Measurements from ENCODE around the gene PHKB. TPM values are rescaled to one million over a fixed set of nuclear protein-coding genes. Genes with fewer than 3 reads are reported as not detected.

PHKB gene
- polyA plus RNA-seq, 1 donor = 73.3 TPM

GRCh38 chr16:47578573-47578972 lies 117.4 kb downstream of the PHKB start:
- Histone ChIP-seq H3K27me3 (ENCODE audit: control insufficient read depth, insufficient read depth, low read length) (no peaks in the 10 kb centered on the region), H3K36me3 (ENCODE audit: control insufficient read depth, insufficient read depth, low read length) (peaks cover 3% of the 10 kb centered on the region), H3K27ac (ENCODE audit: low read length) (no peak overlapping the region), H3K9me3 (ENCODE audit: control insufficient read depth, low read depth, low read length) (no peaks in the 10 kb centered on the region), H3K4me1 (ENCODE audit: control insufficient read depth, insufficient read depth, low read length) (no peaks in the 10 kb centered on the region), H3K4me3 (ENCODE audit: low read length) (no peak overlapping the region)
- WGBS (ENCODE audit: insufficient coverage, low lambda C conversion rate) = no CpG with 5 or more reads among the region's 1 CpG
- no peak for DNase-seq

GRCh38 chr16:47581114-47581513 lies 120.0 kb downstream of the PHKB start:
- peaks cover 3% of the 10 kb centered on the region for H3K36me3 ChIP-seq (ENCODE audit: control insufficient read depth, insufficient read depth, low read length)
- 67% methylated on average over 1 of the region's 2 CpGs for WGBS (ENCODE audit: insufficient coverage, low lambda C conversion rate)

GRCh38 chr16:47584464-47585225 lies 123.5 kb downstream of the PHKB start:
- no peak for DNase-seq
- Histone ChIP-seq H3K4me1 (ENCODE audit: control insufficient read depth, insufficient read depth, low read length) (no peaks in the 10 kb centered on the region), H3K27ac (ENCODE audit: low read length) (no peak overlapping the region), H3K36me3 (ENCODE audit: control insufficient read depth, insufficient read depth, low read length) (peaks cover 11% of the 10 kb centered on the region), H3K9me3 (ENCODE audit: control insufficient read depth, low read depth, low read length) (no peaks in the 10 kb centered on the region), H3K27me3 (ENCODE audit: control insufficient read depth, insufficient read depth, low read length) (no peaks in the 10 kb centered on the region), H3K4me3 (ENCODE audit: low read length) (no peak overlapping the region)
- 100% methylated on average over 1 of the region's 4 CpGs for WGBS (ENCODE audit: insufficient coverage, low lambda C conversion rate)

More at GRCh38 chr16:47581114-47581513, 120.0 kb downstream of the PHKB start:
- no peak overlapping the region for H3K4me3 ChIP-seq (ENCODE audit: low read length)
- no peak overlapping the region for H3K27ac ChIP-seq (ENCODE audit: low read length)
- no peaks in the 10 kb centered on the region for H3K27me3 ChIP-seq (ENCODE audit: control insufficient read depth, insufficient read depth, low read length)
- no peak for DNase-seq
- H3K4me1 ChIP-seq (ENCODE audit: control insufficient read depth, insufficient read depth, low read length) = no peaks in the 10 kb centered on the region
- H3K9me3 ChIP-seq (ENCODE audit: control insufficient read depth, low read depth, low read length) = no peaks in the 10 kb centered on the region

GRCh38 chr16:47586121-47586520 lies 125.0 kb downstream of the PHKB start:
- no peak overlapping the region for H3K4me3 ChIP-seq (ENCODE audit: low read length)
- no peak overlapping the region for H3K27ac ChIP-seq (ENCODE audit: low read length)
- 82% methylated on average over 2 of the region's 3 CpGs for WGBS (ENCODE audit: insufficient coverage, low lambda C conversion rate)
- H3K4me1 ChIP-seq (ENCODE audit: control insufficient read depth, insufficient read depth, low read length) = no peaks in the 10 kb centered on the region
- H3K9me3 ChIP-seq (ENCODE audit: control insufficient read depth, low read depth, low read length) = no peaks in the 10 kb centered on the region
- peaks cover 22% of the 10 kb centered on the region for H3K36me3 ChIP-seq (ENCODE audit: control insufficient read depth, insufficient read depth, low read length)
- no peak for DNase-seq
- no peaks in the 10 kb centered on the region for H3K27me3 ChIP-seq (ENCODE audit: control insufficient read depth, insufficient read depth, low read length)

- no peaks in the 10 kb centered on the region for H3K27me3 ChIP-seq (ENCODE audit: control insufficient read depth, insufficient read depth, low read length)
- H3K9me3 ChIP-seq (ENCODE audit: control insufficient read depth, low read depth, low read length) = no peaks in the 10 kb centered on the region
- no peak overlapping the region for H3K4me3 ChIP-seq (ENCODE audit: low read length)
- H3K4me1 ChIP-seq (ENCODE audit: control insufficient read depth, insufficient read depth, low read length) = no peaks in the 10 kb centered on the region
- no peak overlapping the region for H3K27ac ChIP-seq (ENCODE audit: low read length)
- peaks cover 33% of the 10 kb centered on the region for H3K36me3 ChIP-seq (ENCODE audit: control insufficient read depth, insufficient read depth, low read length)
- 80% methylated on average over 1 of the region's 2 CpGs for WGBS (ENCODE audit: insufficient coverage, low lambda C conversion rate)
- DNase-seq = no peak
Measured at GRCh38 chr16:47590472-47590871, 129.3 kb downstream of the PHKB start.

GRCh38 chr16:47592232-47592631 lies 131.1 kb downstream of the PHKB start:
- H3K4me1 ChIP-seq (ENCODE audit: control insufficient read depth, insufficient read depth, low read length) = no peaks in the 10 kb centered on the region
- no peak for DNase-seq
- peaks cover 33% of the 10 kb centered on the region for H3K36me3 ChIP-seq (ENCODE audit: control insufficient read depth, insufficient read depth, low read length)
- 100% methylated on average over 1 of the region's 3 CpGs for WGBS (ENCODE audit: insufficient coverage, low lambda C conversion rate)
- H3K27me3 ChIP-seq (ENCODE audit: control insufficient read depth, insufficient read depth, low read length) = no peaks in the 10 kb centered on the region
- H3K9me3 ChIP-seq (ENCODE audit: control insufficient read depth, low read depth, low read length) = no peaks in the 10 kb centered on the region
- H3K4me3 ChIP-seq (ENCODE audit: low read length) = no peak overlapping the region
- H3K27ac ChIP-seq (ENCODE audit: low read length) = no peak overlapping the region

GRCh38 chr16:47599512-47599911 lies 138.4 kb downstream of the PHKB start:
- peaks cover 5% of the 10 kb centered on the region for H3K36me3 ChIP-seq (ENCODE audit: control insufficient read depth, insufficient read depth, low read length)
- H3K27ac ChIP-seq (ENCODE audit: low read length) = no peak overlapping the region
- no peaks in the 10 kb centered on the region for H3K9me3 ChIP-seq (ENCODE audit: control insufficient read depth, low read depth, low read length)
- H3K27me3 ChIP-seq (ENCODE audit: control insufficient read depth, insufficient read depth, low read length) = no peaks in the 10 kb centered on the region
- H3K4me1 ChIP-seq (ENCODE audit: control insufficient read depth, insufficient read depth, low read length) = no peaks in the 10 kb centered on the region
- WGBS (ENCODE audit: insufficient coverage, low lambda C conversion rate) = 100% methylated on average over 1 of the region's 2 CpGs
- DNase-seq = no peak
- H3K4me3 ChIP-seq (ENCODE audit: low read length) = no peak overlapping the region

GRCh38 chr16:47600376-47600775 lies 139.2 kb downstream of the PHKB start:
- Histone ChIP-seq H3K36me3 (ENCODE audit: control insufficient read depth, insufficient read depth, low read length) (peaks cover 5% of the 10 kb centered on the region), H3K27ac (ENCODE audit: low read length) (no peak overlapping the region), H3K4me3 (ENCODE audit: low read length) (no peak overlapping the region), H3K4me1 (ENCODE audit: control insufficient read depth, insufficient read depth, low read length) (no peaks in the 10 kb centered on the region), H3K9me3 (ENCODE audit: control insufficient read depth, low read depth, low read length) (no peaks in the 10 kb centered on the region), H3K27me3 (ENCODE audit: control insufficient read depth, insufficient read depth, low read length) (no peaks in the 10 kb centered on the region)
- DNase-seq = no peak
- 100% methylated on average over 3 of the region's 6 CpGs for WGBS (ENCODE audit: insufficient coverage, low lambda C conversion rate)

GRCh38 chr16:47604306-47604705 lies 143.2 kb downstream of the PHKB start:
- H3K27ac ChIP-seq (ENCODE audit: low read length) = no peak overlapping the region
- no peak for DNase-seq
- H3K9me3 ChIP-seq (ENCODE audit: control insufficient read depth, low read depth, low read length) = no peaks in the 10 kb centered on the region
- H3K36me3 ChIP-seq (ENCODE audit: control insufficient read depth, insufficient read depth, low read length) = peaks cover 5% of the 10 kb centered on the region
- H3K27me3 ChIP-seq (ENCODE audit: control insufficient read depth, insufficient read depth, low read length) = no peaks in the 10 kb centered on the region
- H3K4me1 ChIP-seq (ENCODE audit: control insufficient read depth, insufficient read depth, low read length) = no peaks in the 10 kb centered on the region
- no peak overlapping the region for H3K4me3 ChIP-seq (ENCODE audit: low read length)

GRCh38 chr16:47611042-47611441 lies 149.9 kb downstream of the PHKB start:
- no peaks in the 10 kb centered on the region for H3K27me3 ChIP-seq (ENCODE audit: control insufficient read depth, insufficient read depth, low read length)
- no peak overlapping the region for H3K4me3 ChIP-seq (ENCODE audit: low read length)
- H3K27ac ChIP-seq (ENCODE audit: low read length) = no peak overlapping the region
- H3K9me3 ChIP-seq (ENCODE audit: control insufficient read depth, low read depth, low read length) = no peaks in the 10 kb centered on the region
- no peaks in the 10 kb centered on the region for H3K4me1 ChIP-seq (ENCODE audit: control insufficient read depth, insufficient read depth, low read length)
- DNase-seq = no peak
- peaks cover 26% of the 10 kb centered on the region for H3K36me3 ChIP-seq (ENCODE audit: control insufficient read depth, insufficient read depth, low read length)
- WGBS (ENCODE audit: insufficient coverage, low lambda C conversion rate) = 71% methylated on average over 1 of the region's 2 CpGs

- Histone ChIP-seq H3K4me3 (ENCODE audit: low read length) (no peak overlapping the region), H3K27me3 (ENCODE audit: control insufficient read depth, insufficient read depth, low read length) (no peaks in the 10 kb centered on the region), H3K36me3 (ENCODE audit: control insufficient read depth, insufficient read depth, low read length) (peaks cover 26% of the 10 kb centered on the region), H3K27ac (ENCODE audit: low read length) (no peak overlapping the region), H3K9me3 (ENCODE audit: control insufficient read depth, low read depth, low read length) (no peaks in the 10 kb centered on the region), H3K4me1 (ENCODE audit: control insufficient read depth, insufficient read depth, low read length) (no peaks in the 10 kb centered on the region)
- WGBS (ENCODE audit: insufficient coverage, low lambda C conversion rate) = 100% methylated on average over 1 of the region's 4 CpGs
- no peak for DNase-seq
Measured at GRCh38 chr16:47611848-47612493, 150.8 kb downstream of the PHKB start.

All from large intestine (tissue), 3 donors.